Astrocyte (in vitro differentiated cells and primary cell): Measurements from ENCODE around the gene LHCGR. TPM values are rescaled to one million over a fixed set of nuclear protein-coding genes. Genes with fewer than 3 reads are reported as not detected.

Experiments used
- DNase-seq: peaks from one replicate; pipeline ENCODE4 v3.0.0-alpha.2; 2010; ENCODE audit warnings: low read depth
- FAIRE-seq: peaks from 2 replicates; lab custom pipeline; 2011; peaks lifted over from hg19 to GRCh38; lab: Jason Lieb, UNC
- H2AFZ ChIP-seq: 2 replicates; pipeline ENCODE4 v1.6.0; 2012; ENCODE audit warnings: low read depth, low read length, inconsistent platforms
- H3K27ac ChIP-seq: 2 replicates; pipeline ENCODE4 v1.5.1; 2011; ENCODE audit warnings: low read depth, low read length, inconsistent platforms
- H3K27me3 ChIP-seq: 2 replicates; pipeline ENCODE4 v1.6.0; 2011; ENCODE audit warnings: low read length, inconsistent platforms; ENCODE audit not compliant: insufficient read depth
- H3K36me3 ChIP-seq: 2 replicates; pipeline ENCODE4 v1.5.1; 2011; ENCODE audit warnings: low read length, inconsistent platforms; ENCODE audit not compliant: insufficient read depth
- H3K4me1 ChIP-seq: 2 replicates; pipeline ENCODE4 v1.5.1; 2011; ENCODE audit warnings: low read length, inconsistent platforms; ENCODE audit not compliant: insufficient read depth
- H3K4me2 ChIP-seq: 2 replicates; pipeline ENCODE4 v1.6.0; 2012; ENCODE audit warnings: low read length, inconsistent platforms
- H3K4me3 ChIP-seq: 2 replicates; pipeline ENCODE4 v1.5.1; 2011; ENCODE audit warnings: low read depth, mild to moderate bottlenecking, low read length, inconsistent platforms; ENCODE audit not compliant: insufficient read depth
- H3K79me2 ChIP-seq: 2 replicates; pipeline ENCODE4 v1.6.0; 2012; ENCODE audit warnings: mild to moderate bottlenecking, low read length, inconsistent platforms; ENCODE audit not compliant: insufficient read depth
- H3K9ac ChIP-seq: 2 replicates; pipeline ENCODE4 v1.6.0; 2012; ENCODE audit warnings: mild to moderate bottlenecking, low read length, inconsistent platforms
- H3K9me3 ChIP-seq: 2 replicates; pipeline ENCODE4 v1.5.1; 2012; ENCODE audit warnings: low read depth, mild to moderate bottlenecking, low read length, inconsistent platforms; ENCODE audit not compliant: insufficient read depth
- H4K20me1 ChIP-seq: 2 replicates; pipeline ENCODE4 v1.6.0; 2012; ENCODE audit warnings: low read length, inconsistent platforms; ENCODE audit not compliant: insufficient read depth
- H3K27ac Mint-ChIP-seq: one replicate; pipeline ENCODE4 v1.8.0; 2021; ENCODE audit warnings: mild to moderate bottlenecking, mixed read lengths; ENCODE audit not compliant: unreplicated experiment
- H3K27me3 Mint-ChIP-seq: one replicate; pipeline ENCODE4 v1.8.0; 2021; ENCODE audit warnings: low read depth, mixed read lengths; ENCODE audit not compliant: unreplicated experiment
- H3K36me3 Mint-ChIP-seq: one replicate; pipeline ENCODE4 v1.8.0; 2021; ENCODE audit warnings: low read depth, mixed read lengths; ENCODE audit not compliant: unreplicated experiment
- H3K4me1 Mint-ChIP-seq: one replicate; pipeline ENCODE4 v1.8.0; 2021; ENCODE audit warnings: low read depth, mixed read lengths; ENCODE audit not compliant: unreplicated experiment
- H3K4me3 Mint-ChIP-seq: one replicate; pipeline ENCODE4 v1.8.0; 2021; ENCODE audit warnings: mild to moderate bottlenecking, moderate library complexity, mixed read lengths; ENCODE audit not compliant: unreplicated experiment
- H3K9me3 Mint-ChIP-seq: one replicate; pipeline ENCODE4 v1.8.0; 2021; ENCODE audit warnings: mild to moderate bottlenecking, mixed read lengths; ENCODE audit not compliant: unreplicated experiment
- CTCF ChIP-seq: IDR thresholded peaks from 2 replicates; pipeline ENCODE4 v1.5.1; 2011; ENCODE audit warnings: low read depth, mild to moderate bottlenecking, inconsistent platforms, low read length, moderate library complexity; ENCODE audit not compliant: insufficient read depth
- EZH2 ChIP-seq: IDR thresholded peaks from 2 replicates; pipeline ENCODE4 v1.6.1; 2012; ENCODE audit warnings: mild to moderate bottlenecking, low read length, inconsistent platforms; ENCODE audit not compliant: insufficient read depth
- total RNA-seq: library from RNA; stranded (reverse); gene quantifications from 2 replicates; pipeline ENCODE4 v1.2.1, GENCODE V29; 2021

LHCGR gene
- total RNA-seq, 1 donor from 2014 or later: not detected

- no peaks in the 10 kb centered on the region for H4K20me1 ChIP-seq
- Mint-ChIP-seq H3K4me1 (no peaks in the 10 kb centered on the region), H3K36me3 (no peaks in the 10 kb centered on the region), H3K4me3 (no peak overlapping the region), H3K9me3 (no peaks in the 10 kb centered on the region), H3K27ac (no peak overlapping the region), H3K27me3 (no peaks in the 10 kb centered on the region)
- H3K36me3 ChIP-seq: no peaks in the 10 kb centered on the region
- no peak overlapping the region for H2AFZ ChIP-seq
- no peak overlapping the region for H3K4me3 ChIP-seq
- TF ChIP-seq CTCF: no peak
- no peak for TF ChIP-seq EZH2
- no peaks in the 10 kb centered on the region for H3K79me2 ChIP-seq
- H3K4me2 ChIP-seq: no peak overlapping the region
- H3K27me3 ChIP-seq: no peaks in the 10 kb centered on the region
- no peak for FAIRE-seq
- no peak for DNase-seq
- H3K9me3 ChIP-seq: no peaks in the 10 kb centered on the region
- no peaks in the 10 kb centered on the region for H3K4me1 ChIP-seq
- no peak overlapping the region for H3K9ac ChIP-seq
- H3K27ac ChIP-seq: no peak overlapping the region
Observed at GRCh38 chr2:48793671-48794070, 38.1 kb upstream of the LHCGR start.

- Histone ChIP-seq H3K4me2 (no peak overlapping the region), H3K27me3 (no peaks in the 10 kb centered on the region), H3K27ac (no peak overlapping the region), H3K79me2 (no peaks in the 10 kb centered on the region), H3K4me3 (no peak overlapping the region), H3K9me3 (no peaks in the 10 kb centered on the region), H3K4me1 (no peaks in the 10 kb centered on the region), H4K20me1 (no peaks in the 10 kb centered on the region), H3K36me3 (no peaks in the 10 kb centered on the region), H3K9ac (no peak overlapping the region), H2AFZ (no peak overlapping the region)
- H3K36me3 Mint-ChIP-seq: no peaks in the 10 kb centered on the region
- no peak overlapping the region for H3K27ac Mint-ChIP-seq
- no peak for FAIRE-seq
- peaks cover 2% of the 10 kb centered on the region for H3K27me3 Mint-ChIP-seq
- no peak for DNase-seq
- H3K4me1 Mint-ChIP-seq: no peaks in the 10 kb centered on the region
- H3K4me3 Mint-ChIP-seq: no peak overlapping the region
- TF ChIP-seq CTCF (no peak), EZH2 (no peak)
- H3K9me3 Mint-ChIP-seq: no peaks in the 10 kb centered on the region
Observed at GRCh38 chr2:48792030-48792429, 36.5 kb upstream of the LHCGR start.

DNA sequence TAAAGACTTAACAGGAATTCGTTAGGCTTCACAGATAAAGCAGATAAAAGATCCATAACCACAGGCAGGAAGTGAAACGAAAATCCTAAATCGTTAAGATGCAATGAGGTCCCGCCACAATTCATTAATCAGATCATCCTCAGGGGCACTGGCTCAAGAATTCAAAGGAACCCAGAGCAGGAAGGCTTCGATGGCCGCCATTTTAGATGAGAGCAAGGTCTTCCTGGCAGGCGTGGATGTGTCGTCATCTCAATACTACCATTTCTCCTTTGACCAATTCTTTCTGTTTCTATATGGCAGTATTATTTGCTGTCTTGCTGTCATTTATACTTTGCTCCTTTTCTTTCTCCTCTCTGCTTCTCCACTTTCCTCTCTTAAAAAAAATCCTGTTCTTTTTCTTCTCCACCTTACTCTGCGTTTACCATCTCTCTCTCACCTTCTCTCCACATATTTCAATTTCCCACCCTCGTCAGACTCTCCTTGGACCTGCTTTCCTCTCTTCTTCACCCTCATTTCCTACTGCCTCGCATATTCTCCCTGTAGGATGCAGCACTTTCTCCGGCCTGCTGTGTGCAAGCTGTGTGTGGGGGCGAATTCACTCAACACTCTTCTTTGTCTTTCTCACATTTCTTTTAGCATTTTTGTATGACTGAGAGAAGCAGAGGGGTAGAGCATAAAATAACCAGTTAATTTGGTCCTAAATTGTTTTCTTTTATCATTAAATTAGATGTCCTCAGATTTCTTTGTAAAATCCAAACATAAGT is 35.1 kb upstream of the LHCGR start:
- Histone ChIP-seq H3K27me3 (no peaks in the 10 kb centered on the region), H3K27ac (no peak overlapping the region), H3K9me3 (no peaks in the 10 kb centered on the region), H3K4me1 (no peaks in the 10 kb centered on the region), H3K4me3 (no peak overlapping the region), H3K4me2 (no peak overlapping the region), H2AFZ (no peak overlapping the region), H3K9ac (no peak overlapping the region), H3K79me2 (no peaks in the 10 kb centered on the region), H4K20me1 (no peaks in the 10 kb centered on the region), H3K36me3 (no peaks in the 10 kb centered on the region)
- H3K9me3 Mint-ChIP-seq: no peaks in the 10 kb centered on the region
- H3K4me1 Mint-ChIP-seq: no peaks in the 10 kb centered on the region
- no peak overlapping the region for H3K27ac Mint-ChIP-seq
- H3K27me3 Mint-ChIP-seq: peaks cover 2% of the 10 kb centered on the region
- TF ChIP-seq EZH2: no peak
- TF ChIP-seq CTCF: no peak
- DNase-seq (no peak), FAIRE-seq (no peak)
- no peaks in the 10 kb centered on the region for H3K36me3 Mint-ChIP-seq
- H3K4me3 Mint-ChIP-seq: no peak overlapping the region
